Heart right ventricle (tissue), 16 donors: ENCODE results near the gene RAPGEF3. TPM values are rescaled to one million over a fixed set of nuclear protein-coding genes. Genes with fewer than 3 reads are reported as not detected.

Source experiments
- ATAC-seq, 8 donors: fragments of 200-7000 bp; cut with Tn5 transposase; one replicate each; pipeline ENCODE4 v1.9.1; 2020; ENCODE audit warnings: mild to moderate bottlenecking in 8 of 8, moderate library complexity in 8 of 8, moderate number of reproducible peaks in 1 of 8
- DNase-seq, 2 donors: peaks; one replicate each; pipeline ENCODE4 v3.0.0-alpha.2; 2020
- H3K27ac ChIP-seq, 10 donors: fragments of 200-600 bp; sonication (generic) in 2 of 10; one replicate each; pipeline versions ENCODE4 v1.5.0 to v1.8.0; 2020 to 2022; ENCODE audit warnings: mild to moderate bottlenecking in 3 of 10
- H3K27me3 ChIP-seq, 7 donors: fragments of 200-600 bp; one replicate each; pipeline ENCODE4 v1.8.0; 2021 to 2022; ENCODE audit warnings: mild to moderate bottlenecking in 2 of 7
- H3K36me3 ChIP-seq, 9 donors: fragments of 200-600 bp; sonication (generic) in 1 of 9; one replicate each; pipeline versions ENCODE4 v1.5.0 to v1.8.0; 2020 to 2022; ENCODE audit warnings: mild to moderate bottlenecking in 2 of 9
- H3K4me1 ChIP-seq, 9 donors: fragments of 200-600 bp; sonication (generic) in 1 of 9; one replicate each; pipeline versions ENCODE4 v1.5.0 to v1.8.0; 2020 to 2022; ENCODE audit warnings: mild to moderate bottlenecking in 4 of 9
- H3K4me3 ChIP-seq, 10 donors: fragments of 200-600 bp; sonication (generic) in 2 of 10; one replicate each; pipeline versions ENCODE4 v1.5.0 to v1.8.0; 2020 to 2022; ENCODE audit warnings: mild to moderate bottlenecking in 7 of 10, moderate library complexity in 2 of 10
- H3K9me3 ChIP-seq, 11 donors: fragments of 200-600 bp in 10 of 11; sonication (generic) in 2 of 11; one replicate each; pipeline versions ENCODE4 v1.5.0 to v1.8.0; 2013 to 2022; ENCODE audit warnings: mild to moderate bottlenecking in 2 of 11, control low read depth in 1 of 11, moderate library complexity in 1 of 11
- WGBS, 2 donors: extraction: QIAGEN DNeasy Blood & Tissue Kit; methylation state at CpG; one replicate each; pipeline ENCODE4 v1.1.7; 2013; ENCODE audit warnings: inconsistent platforms in 1 of 2; 5-methylcytosine and 5-hydroxymethylcytosine counted together
- intact Hi-C, 10 donors: fragments of 100-400 bp; cut with DNase I; formaldehyde crosslinking; loops; one replicate each; pipeline versions ENCODE4 v1.11.1 to v1.14.2; 2022
- polyA plus RNA-seq, 2 donors: library from polyadenylated mRNA; stranded (reverse); fragments of 200-250 nt; gene quantifications; one replicate each; pipeline ENCODE4 v1.2.3, GENCODE V29; 2013
- total RNA-seq, 10 donors: library from RNA; stranded (reverse); fragmentation: NEBNext Ultra II Directional in 3 of 10; extraction: Animal tissue kit (Norgen Biotek cat#: 25700) in 3 of 10; gene quantifications; one replicate each; pipeline versions ENCODE4 v1.2.1 to v1.2.4, GENCODE V29; 2021 to 2023
- TF ChIP-seq, protein P1 (sequence below), 9 donors: fragments of 200-600 bp; sonication (generic) in 2 of 9; IDR thresholded peaks; one replicate each; pipeline versions ENCODE4 v1.5.0 to v1.8.0; 2021 to 2022; ENCODE audit warnings: antibody characterized with exemption in 9 of 9, mild to moderate bottlenecking in 5 of 9, moderate library complexity in 1 of 9
- donor health status: Arrhythmogenic right ventricular cardiomyopathy.
- donor health status: ischemic (EF 13 %, LVEDD 7.1; RV severe dilation, severe dysfunction).
- donor health status: healthy with polysubstance abuse.
- donor health status: DM: no; HTN: yes; CAD: no.
- donor health status: DM: no; HTN: no; CAD: no.
- donor health status: ischemic (EF 25% LVEDD 6.9; RV normal size, moderate dysfunction).
- donor health status: ischemic (EF 25% LVEDD 5.7; RV mildly dilated, moderate dysfunction).
- donor health status: healthy.
- donor health status: DM: yes; HTN: yes; CAD: no.
- donor health status: Ischemic cardiomyopathy.
- donor health status: ischemic (EF 35%, LVEDD 5.7; RV mildly dilated, moderate dysfunction).
- donor health status: nonischemic (EF 11% LVEDD 7.7; RV severe dilation, severe dysfunction).
- donor health status: DM: yes; HTN: yes; CAD: no.
- donor health status: PGD.
- donor health status: ischemic (EF 29% LVEDD 5.4; RV normal size, mild dysfunction).
- donor health status: nonischemic (EF 23%, LVEDD 6.1; RV moderate dilation, normal function).

The RAPGEF3 gene
- total and polyA plus RNA-seq, 12 donors, result 9.5 to 173 (median 20.1) TPM

DNA sequence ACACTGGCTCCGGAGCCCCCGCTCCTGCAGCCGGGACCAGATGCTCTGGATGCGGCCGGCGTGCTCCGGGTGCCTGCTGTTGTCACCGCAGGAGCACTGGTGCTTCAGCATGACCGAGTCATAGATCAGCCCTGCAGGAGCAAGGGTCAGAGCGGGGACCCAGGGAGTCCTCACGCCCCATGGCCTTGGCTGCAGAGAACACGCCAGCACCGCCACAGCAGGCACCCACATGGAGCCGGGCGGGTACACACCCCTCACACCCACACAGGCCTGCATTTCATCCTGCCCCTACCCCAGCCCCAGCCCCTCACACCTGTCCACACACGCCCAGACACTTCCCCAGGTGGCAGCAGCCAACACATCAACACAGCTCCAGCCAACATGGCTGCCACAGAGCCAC lies 33.2 kb upstream of the RAPGEF3 start:
- peaks cover 0 to 10% (median under 1%) of the 10 kb centered on the region in 9 donors for H3K4me1 ChIP-seq
- H3K9me3 ChIP-seq, result no peaks in the 10 kb centered on the region
- H3K4me3 ChIP-seq, result no peak overlapping the region
- ATAC-seq (no peak), DNase-seq (peak in 1 of 2 donors; percentile 12)
- TF ChIP-seq, protein P1, sequence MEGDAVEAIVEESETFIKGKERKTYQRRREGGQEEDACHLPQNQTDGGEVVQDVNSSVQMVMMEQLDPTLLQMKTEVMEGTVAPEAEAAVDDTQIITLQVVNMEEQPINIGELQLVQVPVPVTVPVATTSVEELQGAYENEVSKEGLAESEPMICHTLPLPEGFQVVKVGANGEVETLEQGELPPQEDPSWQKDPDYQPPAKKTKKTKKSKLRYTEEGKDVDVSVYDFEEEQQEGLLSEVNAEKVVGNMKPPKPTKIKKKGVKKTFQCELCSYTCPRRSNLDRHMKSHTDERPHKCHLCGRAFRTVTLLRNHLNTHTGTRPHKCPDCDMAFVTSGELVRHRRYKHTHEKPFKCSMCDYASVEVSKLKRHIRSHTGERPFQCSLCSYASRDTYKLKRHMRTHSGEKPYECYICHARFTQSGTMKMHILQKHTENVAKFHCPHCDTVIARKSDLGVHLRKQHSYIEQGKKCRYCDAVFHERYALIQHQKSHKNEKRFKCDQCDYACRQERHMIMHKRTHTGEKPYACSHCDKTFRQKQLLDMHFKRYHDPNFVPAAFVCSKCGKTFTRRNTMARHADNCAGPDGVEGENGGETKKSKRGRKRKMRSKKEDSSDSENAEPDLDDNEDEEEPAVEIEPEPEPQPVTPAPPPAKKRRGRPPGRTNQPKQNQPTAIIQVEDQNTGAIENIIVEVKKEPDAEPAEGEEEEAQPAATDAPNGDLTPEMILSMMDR (IDR thresholded peaks at IDR 0.05), result no peak
- no peaks in the 10 kb centered on the region for H3K27me3 ChIP-seq
- peak overlapping the region in 1 of 10 donors; percentile 21 for H3K27ac ChIP-seq
- 93 to 94% methylated on average over 16 of the region's 16 CpGs for WGBS, 2 donors
- intact Hi-C loops, result no loop called here
- peaks cover 0 to 100% (median 96%) of the 10 kb centered on the region in 9 donors for H3K36me3 ChIP-seq

DNA sequence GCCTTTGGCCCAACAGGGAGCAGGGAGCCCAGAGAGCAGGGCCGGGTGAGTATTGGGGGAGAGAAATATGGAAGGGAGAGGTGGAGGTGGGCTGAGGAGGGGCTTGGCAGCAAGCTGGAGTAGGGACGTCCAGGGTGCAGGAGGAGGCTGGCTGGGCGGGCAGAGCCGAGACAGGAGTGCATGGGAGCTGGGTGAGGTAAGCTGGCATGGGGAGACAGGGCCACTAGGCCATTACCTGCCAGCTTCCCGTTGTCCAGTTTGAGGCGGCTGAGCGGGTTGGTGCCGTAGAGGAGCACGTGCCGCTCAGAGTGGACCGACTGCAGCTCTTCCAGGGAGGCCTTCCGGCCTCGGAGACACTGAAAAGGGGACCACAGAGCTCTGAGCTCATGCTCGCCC lies 32.7 kb upstream of the RAPGEF3 start:
- Histone ChIP-seq H3K4me1 (peaks cover 0 to 16% (median 3%) of the 10 kb centered on the region in 9 donors), H3K27ac (peak overlapping the region in 1 of 10 donors; percentile 21), H3K4me3 (no peak overlapping the region), H3K36me3 (peaks cover 0 to 100% (median 97%) of the 10 kb centered on the region in 9 donors), H3K27me3 (no peaks in the 10 kb centered on the region), H3K9me3 (no peaks in the 10 kb centered on the region)
- TF ChIP-seq, protein P1 (IDR thresholded peaks at IDR 0.05), result no peak
- WGBS, 2 donors, result 92 to 94% methylated on average over 14 of the region's 14 CpGs
- ATAC-seq (no peak), DNase-seq (peak in 1 of 2 donors; percentile 9)
- intact Hi-C loops, result no loop called here

DNA sequence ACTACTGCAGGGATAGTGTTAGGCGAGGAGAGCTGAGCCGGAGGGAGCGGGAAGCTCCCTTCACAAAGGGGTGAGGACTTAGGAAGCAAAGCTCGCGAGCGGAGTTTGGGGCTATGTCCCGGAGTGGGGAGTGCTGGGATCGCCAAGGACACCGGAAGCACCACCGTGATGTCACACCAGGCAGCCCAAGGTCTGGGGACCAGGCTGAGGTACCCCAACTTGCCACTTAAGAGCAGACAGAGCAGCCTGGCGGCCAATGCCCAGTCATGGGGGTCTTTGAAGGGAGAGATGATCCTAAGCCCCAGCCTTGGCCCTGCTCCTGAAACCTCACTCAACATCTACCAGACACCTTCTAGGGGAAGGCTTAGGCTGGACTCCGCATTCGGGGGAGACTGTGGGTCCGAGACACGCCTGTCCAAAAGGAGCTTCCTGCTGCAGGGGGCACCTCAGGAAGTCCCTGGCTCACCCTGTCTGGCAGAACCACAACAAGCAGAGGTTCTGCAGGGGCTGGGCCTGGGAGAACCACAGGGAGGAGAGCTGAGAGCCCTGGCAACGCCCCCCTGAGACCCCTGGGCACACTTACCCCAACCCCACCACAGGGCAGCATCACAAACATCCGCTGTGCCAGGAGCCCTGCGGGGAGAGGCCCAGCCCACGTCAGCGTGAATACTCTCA lies 32.1 kb upstream of the RAPGEF3 start:
- TF ChIP-seq, protein P1 (IDR thresholded peaks at IDR 0.05), result no peak
- H3K36me3 ChIP-seq, result peaks cover 0 to 100% (median 97%) of the 10 kb centered on the region in 9 donors
- no peaks in the 10 kb centered on the region for H3K27me3 ChIP-seq
- peak in 1 of 2 donors; percentile 4 for DNase-seq
- WGBS, 2 donors, result 92% methylated on average over 20 of the region's 20 CpGs
- no peak overlapping the region for H3K4me3 ChIP-seq
- intact Hi-C loops, result no loop called here
- H3K4me1 ChIP-seq, result peaks cover 0 to 20% (median 3%) of the 10 kb centered on the region in 9 donors
- ATAC-seq, result no peak
- peak overlapping the region in 1 of 10 donors; percentile 21 for H3K27ac ChIP-seq
- H3K9me3 ChIP-seq, result no peaks in the 10 kb centered on the region

DNA sequence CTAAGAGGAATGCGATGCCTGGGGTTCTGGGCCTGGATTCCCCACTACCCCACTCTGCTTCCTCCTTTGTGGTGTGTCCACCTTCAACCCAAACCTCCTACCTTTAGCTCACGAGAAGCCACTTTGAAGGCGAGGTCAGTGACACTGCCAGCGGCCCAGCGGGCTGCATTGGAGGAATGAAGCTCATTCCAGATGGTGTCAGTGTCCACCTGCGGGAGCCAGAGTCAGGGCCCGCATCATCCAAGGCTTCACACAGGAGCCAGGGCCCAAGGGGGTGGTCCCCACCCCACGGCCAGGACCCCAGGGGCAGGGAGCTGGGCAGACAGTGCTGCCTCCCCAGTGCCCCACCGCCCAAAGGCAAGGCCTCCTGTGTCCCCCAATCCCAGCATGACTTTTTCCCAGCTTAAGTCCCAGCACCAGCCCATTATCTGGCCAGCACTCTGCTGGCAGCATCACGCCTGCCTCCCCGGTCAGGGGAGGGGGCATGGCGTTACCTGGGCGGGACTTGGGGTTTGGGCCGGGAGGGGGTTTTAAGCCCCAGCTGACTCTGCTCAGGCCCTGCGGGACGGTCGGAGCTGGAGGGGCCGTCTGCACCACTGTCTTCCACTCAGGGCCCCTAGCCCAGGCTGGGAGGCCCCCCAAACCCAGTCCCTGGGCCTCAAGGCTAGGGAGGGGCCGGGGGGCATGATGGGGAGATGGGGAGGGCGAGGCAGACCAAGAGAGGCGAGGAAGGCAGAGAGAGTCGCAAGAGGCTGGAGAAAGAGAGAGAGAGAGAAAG lies 31.2 kb upstream of the RAPGEF3 start:
- ATAC-seq (no peak), DNase-seq (peak in 1 of 2 donors; percentile 8)
- TF ChIP-seq, protein P1 (IDR thresholded peaks at IDR 0.05), result no peak
- Histone ChIP-seq H3K4me3 (no peak overlapping the region), H3K9me3 (no peaks in the 10 kb centered on the region), H3K4me1 (peaks cover 0 to 20% (median 3%) of the 10 kb centered on the region in 9 donors), H3K36me3 (peaks cover 0 to 100% (median 96%) of the 10 kb centered on the region in 9 donors), H3K27me3 (no peaks in the 10 kb centered on the region), H3K27ac (no peak overlapping the region)
- 91 to 92% methylated on average over 22 of the region's 22 CpGs for WGBS, 2 donors
- intact Hi-C loops, result no loop called here
